Spinal cord (tissue), 10 donors: ENCODE measurements around the gene CAMK1. TPM values are rescaled to one million over a fixed set of nuclear protein-coding genes. Genes with fewer than 3 reads are reported as not detected.

Experiments
- DNase-seq, 6 donors: peaks; one replicate each; pipeline versions ENCODE4 v3.0.0 to v3.0.0-alpha.2; 2013 to 2015; ENCODE audit warnings: low spot score in 6 of 6, low read depth in 4 of 6
- H3K27ac ChIP-seq: one replicate; pipeline ENCODE4 v1.5.1; 2013; ENCODE audit warnings: low read depth, low read length, control low read depth
- H3K27me3 ChIP-seq: one replicate; pipeline ENCODE4 v1.6.1; 2013; ENCODE audit warnings: low read length; ENCODE audit not compliant: control insufficient read depth, insufficient read depth
- H3K36me3 ChIP-seq: one replicate; pipeline ENCODE4 v1.6.1; 2013; ENCODE audit warnings: low read length; ENCODE audit not compliant: control insufficient read depth, insufficient read depth
- H3K4me1 ChIP-seq: one replicate; pipeline ENCODE4 v1.6.1; 2013; ENCODE audit warnings: low read length; ENCODE audit not compliant: control insufficient read depth, insufficient read depth
- H3K4me3 ChIP-seq: one replicate; pipeline ENCODE4 v1.5.1; 2013; ENCODE audit warnings: low read depth, low read length, control low read depth
- H3K9me3 ChIP-seq: one replicate; pipeline ENCODE4 v1.6.1; 2013; ENCODE audit warnings: low read length; ENCODE audit not compliant: control insufficient read depth, insufficient read depth
- WGBS: methylation state at CpG from one replicate; pipeline ENCODE4 v1.1.5; 2013; ENCODE audit warnings: missing lambda C conversion rate; ENCODE audit not compliant: insufficient coverage; 5-methylcytosine and 5-hydroxymethylcytosine counted together
- polyA plus RNA-seq, 2 donors: library from polyadenylated mRNA; unstranded; fragments of 120-200 nt; gene quantifications; one replicate each; pipeline ENCODE4 v1.2.1, GENCODE V29; 2013; ENCODE audit not compliant: insufficient read length in 2 of 2
- total RNA-seq, 2 donors: library from RNA; depleted of rRNA in 1 of 2; stranded (reverse); fragments of 120-200 nt in 1 of 2; fragments of >200 nt in 1 of 2; gene quantifications; one replicate each; pipeline versions ENCODE4 v1.2.3 to v1.2.4, GENCODE V29; 2013 to 2014
- donor health status: healthy.

CAMK1 gene
- total and polyA plus RNA-seq, 4 donors, result 36.3 to 64.4 (median 43.2) TPM

- H3K4me1 ChIP-seq, result peaks cover 24% of the 10 kb centered on the region
- H3K4me3 ChIP-seq, result peak overlapping the region; percentile 60
- peak overlapping the region; percentile 94 for H3K27ac ChIP-seq
- no peaks in the 10 kb centered on the region for H3K9me3 ChIP-seq
- H3K36me3 ChIP-seq, result peaks cover 40% of the 10 kb centered on the region
- no peaks in the 10 kb centered on the region for H3K27me3 ChIP-seq
- no peak for DNase-seq
- 84% methylated on average over 4 of the region's 4 CpGs for WGBS
Observed at GRCh38 chr3:9809239-9809614, 39.5 kb upstream of the CAMK1 start.

- no peaks in the 10 kb centered on the region for H3K27me3 ChIP-seq
- peak overlapping the region; percentile 94 for H3K27ac ChIP-seq
- H3K36me3 ChIP-seq, result peaks cover 42% of the 10 kb centered on the region
- no peak overlapping the region for H3K4me3 ChIP-seq
- H3K9me3 ChIP-seq, result no peaks in the 10 kb centered on the region
- WGBS, result 39% methylated on average over 2 of the region's 7 CpGs
- DNase-seq, result no peak
- H3K4me1 ChIP-seq, result peaks cover 24% of the 10 kb centered on the region
Observed at GRCh38 chr3:9808345-9809037, 38.7 kb upstream of the CAMK1 start.

DNA sequence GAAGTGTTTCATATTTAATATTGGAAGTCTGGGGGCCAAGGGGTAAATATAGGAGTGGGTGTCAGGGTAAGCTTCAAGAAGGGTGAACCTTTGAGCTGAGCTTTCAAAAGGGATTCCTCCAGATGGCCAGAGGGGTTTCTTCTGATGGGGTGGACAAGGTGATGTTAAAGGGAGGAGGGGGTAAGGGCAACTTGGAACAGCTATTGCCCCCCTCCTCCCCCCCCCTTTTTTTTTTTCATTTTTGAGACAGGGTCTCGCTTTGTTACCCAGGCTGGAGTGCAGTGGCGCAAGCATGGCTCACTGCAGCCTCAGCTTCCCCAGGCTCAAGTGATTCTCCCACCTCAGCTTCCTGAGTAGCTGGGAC lies 38.2 kb upstream of the CAMK1 start:
- peaks cover 24% of the 10 kb centered on the region for H3K4me1 ChIP-seq
- DNase-seq, result no peak
- H3K9me3 ChIP-seq, result no peaks in the 10 kb centered on the region
- no peaks in the 10 kb centered on the region for H3K27me3 ChIP-seq
- H3K27ac ChIP-seq, result no peak overlapping the region
- no peak overlapping the region for H3K4me3 ChIP-seq
- 100% methylated on average over 1 of the region's 2 CpGs for WGBS
- H3K36me3 ChIP-seq, result peaks cover 42% of the 10 kb centered on the region

- Histone ChIP-seq H3K27me3 (no peaks in the 10 kb centered on the region), H3K4me1 (peaks cover 24% of the 10 kb centered on the region), H3K9me3 (no peaks in the 10 kb centered on the region), H3K27ac (no peak overlapping the region), H3K4me3 (no peak overlapping the region), H3K36me3 (peaks cover 47% of the 10 kb centered on the region)
- WGBS, result 48% methylated on average over 6 of the region's 7 CpGs
- DNase-seq, result peak in 1 of 6 donors; percentile 46
Observed at GRCh38 chr3:9806688-9807589, 37.2 kb upstream of the CAMK1 start.

DNA sequence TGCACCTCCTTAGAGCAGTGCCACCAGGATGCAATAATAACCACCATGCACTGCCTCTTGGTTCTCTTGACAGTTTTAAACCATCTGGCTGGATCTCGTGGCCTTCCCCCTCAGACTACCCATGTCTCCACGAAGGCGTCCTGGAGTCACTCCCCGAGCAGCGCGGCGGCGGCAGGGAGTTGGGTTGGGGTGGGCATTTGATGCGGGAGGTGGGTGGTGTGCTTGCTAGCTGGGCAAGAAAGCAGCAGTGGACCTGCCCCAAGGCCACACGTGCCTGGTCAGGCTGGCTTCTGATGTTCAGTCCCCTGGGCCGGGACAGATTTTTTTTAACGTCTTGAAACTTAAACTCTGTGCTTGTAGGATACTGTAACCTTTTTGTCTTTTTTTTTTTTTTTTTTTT lies 36.4 kb upstream of the CAMK1 start:
- Histone ChIP-seq H3K9me3 (no peaks in the 10 kb centered on the region), H3K36me3 (peaks cover 55% of the 10 kb centered on the region), H3K4me3 (no peak overlapping the region), H3K27me3 (no peaks in the 10 kb centered on the region), H3K4me1 (peaks cover 24% of the 10 kb centered on the region), H3K27ac (no peak overlapping the region)
- WGBS, result 81% methylated on average over 7 of the region's 12 CpGs
- no peak for DNase-seq

DNA sequence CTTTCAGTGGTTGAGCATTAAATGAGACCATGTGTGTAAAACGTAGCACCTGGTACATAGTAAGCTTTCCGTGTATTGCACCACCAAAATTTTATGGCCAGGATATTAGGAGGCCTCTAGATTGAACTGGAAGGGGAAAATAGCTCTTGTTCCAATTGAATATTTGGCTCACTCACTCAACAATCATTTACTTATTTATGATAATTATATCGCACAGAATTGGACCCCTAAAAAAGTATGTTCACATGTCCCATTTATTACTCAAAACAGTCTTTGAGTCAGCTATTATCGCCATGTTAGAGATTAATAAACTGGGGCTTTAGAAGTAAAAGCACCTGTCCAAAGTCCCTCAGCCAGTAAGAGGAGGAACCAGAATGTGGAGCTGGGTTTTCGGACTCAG lies 35.2 kb upstream of the CAMK1 start:
- Histone ChIP-seq H3K4me1 (peaks cover 14% of the 10 kb centered on the region), H3K27ac (no peak overlapping the region), H3K9me3 (no peaks in the 10 kb centered on the region), H3K27me3 (no peaks in the 10 kb centered on the region), H3K4me3 (no peak overlapping the region), H3K36me3 (peaks cover 65% of the 10 kb centered on the region)
- DNase-seq, result no peak
- 94% methylated on average over 2 of the region's 5 CpGs for WGBS

DNA sequence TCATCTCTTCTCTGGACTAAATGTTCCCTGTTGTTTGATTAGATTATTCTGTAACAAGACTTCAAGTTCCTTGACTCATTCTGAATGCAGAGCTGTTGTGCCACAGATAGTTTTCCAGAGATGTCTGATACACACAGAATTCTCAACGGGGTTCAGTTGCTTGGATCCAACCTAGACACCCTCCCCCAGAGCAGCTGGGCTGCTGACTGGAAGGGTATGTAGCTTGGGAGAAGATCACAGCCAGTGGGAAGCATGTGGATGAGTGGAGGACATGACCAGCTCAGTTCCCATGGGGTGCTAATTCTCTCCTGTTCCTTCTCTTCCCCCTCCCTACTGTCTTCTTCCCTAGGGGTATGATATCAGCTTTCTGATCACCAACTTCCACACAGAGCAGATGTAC lies 33.7 kb upstream of the CAMK1 start:
- DNase-seq, result no peak
- H3K27me3 ChIP-seq, result no peaks in the 10 kb centered on the region
- H3K4me1 ChIP-seq, result peaks cover under 1% of the 10 kb centered on the region
- H3K36me3 ChIP-seq, result peaks cover 75% of the 10 kb centered on the region
- H3K4me3 ChIP-seq, result no peak overlapping the region
- WGBS, result no CpG with 5 or more reads among the region's 1 CpG
- H3K9me3 ChIP-seq, result no peaks in the 10 kb centered on the region
- no peak overlapping the region for H3K27ac ChIP-seq

DNA sequence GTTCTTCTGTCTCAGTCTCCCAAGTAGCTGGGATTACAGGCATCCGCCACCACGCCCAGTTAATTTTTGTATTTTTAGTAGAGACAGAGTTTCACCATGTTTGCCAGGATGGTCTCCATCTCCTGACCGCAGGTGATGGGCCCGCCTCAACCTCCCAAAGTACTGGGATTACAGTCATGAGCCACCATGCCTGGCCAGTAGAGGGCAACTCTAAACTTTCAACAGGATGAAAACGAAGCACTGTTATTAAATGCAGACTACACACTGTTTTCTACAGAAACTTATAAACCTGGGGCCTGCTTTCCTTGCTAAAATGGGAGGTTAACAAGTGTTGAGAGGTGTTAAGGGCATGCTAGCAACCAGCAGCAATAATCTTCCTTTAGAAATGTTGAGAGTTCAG lies 30.8 kb upstream of the CAMK1 start:
- 80% methylated on average over 1 of the region's 5 CpGs for WGBS
- H3K36me3 ChIP-seq, result peaks cover 75% of the 10 kb centered on the region

DNA sequence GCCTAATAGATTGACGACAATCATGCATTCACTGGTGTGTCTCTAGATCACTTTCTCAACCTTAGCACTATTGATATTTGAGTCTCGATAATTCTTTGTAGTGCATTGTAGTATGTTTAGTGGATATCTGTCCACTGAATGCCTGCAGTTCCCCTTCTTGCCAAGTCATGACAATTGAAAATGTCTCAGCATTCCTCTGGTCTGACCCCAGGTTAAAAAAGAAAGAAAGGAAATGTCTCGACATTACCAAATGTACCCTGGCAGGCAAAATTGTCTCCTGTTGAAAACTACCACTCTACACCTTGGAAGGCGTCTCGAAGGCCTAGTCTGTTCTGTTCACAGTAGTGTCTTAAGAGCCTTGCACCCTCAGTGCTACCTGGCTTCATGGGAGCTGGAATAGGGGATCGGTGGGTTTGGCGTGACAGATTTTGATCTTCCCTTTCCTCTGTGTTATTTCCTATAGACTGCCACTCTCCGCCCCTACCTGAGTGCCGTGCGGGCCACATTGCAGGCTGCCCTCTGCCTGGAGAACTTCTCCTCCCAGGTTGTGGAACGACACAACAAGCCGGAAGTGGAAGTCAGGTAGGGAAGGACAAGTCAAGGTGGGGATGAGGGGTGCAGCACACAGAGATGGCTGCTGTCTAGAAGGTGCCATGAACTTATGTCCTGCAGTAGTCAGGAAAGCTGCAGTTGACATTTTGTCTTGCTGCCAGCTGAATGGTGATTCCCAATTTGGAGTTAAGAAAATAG lies 27.6 kb upstream of the CAMK1 start:
- Histone ChIP-seq H3K27me3 (no peaks in the 10 kb centered on the region), H3K27ac (no peak overlapping the region), H3K4me1 (peaks cover 3% of the 10 kb centered on the region), H3K4me3 (no peak overlapping the region), H3K36me3 (peaks cover 59% of the 10 kb centered on the region), H3K9me3 (no peaks in the 10 kb centered on the region)
- whole genome bisulfite sequencing, result 94% methylated on average over 8 of the region's 12 CpGs
- no peak for DNase-seq

More for the DNA sequence above, 30.8 kb upstream of the CAMK1 start:
- no peaks in the 10 kb centered on the region for H3K4me1 ChIP-seq
- no peaks in the 10 kb centered on the region for H3K9me3 ChIP-seq
- no peaks in the 10 kb centered on the region for H3K27me3 ChIP-seq
- H3K4me3 ChIP-seq, result no peak overlapping the region
- H3K27ac ChIP-seq, result no peak overlapping the region
- no peak for DNase-seq
